Left lung (tissue), 14 donors: Measurements from ENCODE around the gene NACC1. TPM values are rescaled to one million over a fixed set of nuclear protein-coding genes. Genes with fewer than 3 reads are reported as not detected.
A peak's percentile ranks its signal among the peaks of the same experiment; 100 is the strongest.

ENCODE experiments used
- ATAC-seq: fragments of 200-7000 bp; cut with Tn5 transposase; one replicate; pipeline ENCODE4 v1.9.1; 2020; ENCODE audit warnings: moderate library complexity
- DNase-seq, 4 donors: peaks; one replicate each; pipeline ENCODE4 v3.0.0-alpha.2; 2013 to 2020
- H3K27ac ChIP-seq, 2 donors: fragments of 200-600 bp; sonication (generic) in 1 of 2; one replicate each; pipeline versions ENCODE4 v1.5.0 to v1.8.0; 2020 to 2021
- H3K27me3 ChIP-seq, 2 donors: fragments of 200-600 bp; sonication (generic) in 1 of 2; one replicate each; pipeline versions ENCODE4 v1.5.0 to v1.8.0; 2020 to 2021
- H3K36me3 ChIP-seq, 2 donors: fragments of 200-600 bp; sonication (generic) in 1 of 2; one replicate each; pipeline versions ENCODE4 v1.5.0 to v1.8.0; 2020 to 2021
- H3K4me1 ChIP-seq, 2 donors: fragments of 200-600 bp; one replicate each; pipeline ENCODE4 v1.8.0; 2021
- H3K4me3 ChIP-seq, 2 donors: fragments of 200-600 bp; sonication (generic) in 1 of 2; one replicate each; pipeline versions ENCODE4 v1.5.0 to v1.8.0; 2020 to 2021; ENCODE audit warnings: mild to moderate bottlenecking in 1 of 2
- H3K9me3 ChIP-seq, 2 donors: fragments of 200-600 bp; sonication (generic) in 1 of 2; one replicate each; pipeline versions ENCODE4 v1.5.0 to v1.8.0; 2020 to 2021
- CTCF ChIP-seq, 2 donors: fragments of 200-600 bp; sonication (generic) in 1 of 2; IDR thresholded peaks; one replicate each; pipeline versions ENCODE4 v1.5.0 to v1.8.0; 2021; ENCODE audit warnings: antibody characterized with exemption in 2 of 2
- intact Hi-C, 2 donors: fragments of 100-400 bp; cut with DNase I; formaldehyde crosslinking; loops; one replicate each; pipeline versions ENCODE4 v1.11.2 to v1.14.2; 2022
- long read RNA-seq, 12 donors: library from polyadenylated mRNA in 2 of 12; unstranded in 2 of 12; transcript quantifications; one replicate each; pipeline ENCODE4 v2.0.0 and lab custom pipeline, GENCODE V29; 2019 to 2026
- polyA plus RNA-seq, 6 donors: library from polyadenylated mRNA; unstranded; fragments of 120-200 nt; gene quantifications; one replicate each; pipeline ENCODE4 v1.2.1, GENCODE V29; 2013; ENCODE audit not compliant: insufficient read length in 6 of 6
- total RNA-seq, 2 donors: library from RNA; stranded (reverse); fragmentation: NEBNext Ultra II Directional; extraction: Animal tissue kit (Norgen Biotek cat#: 25700); gene quantifications; one replicate each; pipeline ENCODE4 v1.2.1, GENCODE V29; 2021
- donor health status: DM: no; HTN: yes; CAD: no.
- donor health status: DM: no; HTN: no; CAD: no.

NACC1 gene
- total RNA-seq (10 to 100 TPM; 65.1 to 92.5 TPM), polyA plus RNA-seq (10 to 100 TPM; 14.9 to 23.4 (median 19.5) TPM)
- long read RNA-seq, donor 1, full-length matches to known transcripts: 6 of 6 reads
- long read RNA-seq, donor 1, partial matches to known transcripts: 0 of 6 reads
- long read RNA-seq, donor 1, other reads (novel, unspliced or antisense): 0 of 6 reads
- long read RNA-seq, donor 2, full-length matches to known transcripts: 8 of 67 reads
- long read RNA-seq, donor 2, partial matches to known transcripts: 59 of 67 reads
- long read RNA-seq, donor 2, other reads (novel, unspliced or antisense): 0 of 67 reads
- long read RNA-seq, donor 3, full-length matches to known transcripts: 2 of 2 reads
- long read RNA-seq, donor 3, partial matches to known transcripts: 0 of 2 reads
- long read RNA-seq, donor 3, other reads (novel, unspliced or antisense): 0 of 2 reads
- long read RNA-seq, donor 4, partial matches to known transcripts: 0 of 1 reads
- long read RNA-seq, donor 4, other reads (novel, unspliced or antisense): 1 of 1 reads
- long read RNA-seq, donor 5, full-length matches to known transcripts: 5 of 5 reads
- long read RNA-seq, donor 5, partial matches to known transcripts: 0 of 5 reads
- long read RNA-seq, donor 5, other reads (novel, unspliced or antisense): 0 of 5 reads
- long read RNA-seq, donor 6, full-length matches to known transcripts: 5 of 5 reads
- long read RNA-seq, donor 6, partial matches to known transcripts: 0 of 5 reads
- long read RNA-seq, donor 6, other reads (novel, unspliced or antisense): 0 of 5 reads
- long read RNA-seq, donor 7: 0 reads
- long read RNA-seq, donor 8, full-length matches to known transcripts: 7 of 7 reads
- long read RNA-seq, donor 8, partial matches to known transcripts: 0 of 7 reads
- long read RNA-seq, donor 8, other reads (novel, unspliced or antisense): 0 of 7 reads
- long read RNA-seq, donor 9, full-length matches to known transcripts: 1 of 1 reads
- long read RNA-seq, donor 9, partial matches to known transcripts: 0 of 1 reads
- long read RNA-seq, donor 9, other reads (novel, unspliced or antisense): 0 of 1 reads
- long read RNA-seq, donor 10: 0 reads
- long read RNA-seq, donor 11: 0 reads
- long read RNA-seq, donor 12, full-length matches to known transcripts: 7 of 72 reads
- long read RNA-seq, donor 12, partial matches to known transcripts: 24 of 72 reads
- long read RNA-seq, donor 12, other reads (novel, unspliced or antisense): 41 of 72 reads

- TF ChIP-seq CTCF (IDR thresholded peaks at IDR 0.05): no peak
- ATAC-seq (peak; percentile 93), DNase-seq (peak; percentile 78 to 99 (median 90))
- no peaks in the 10 kb centered on the region for H3K9me3 ChIP-seq
- H3K27me3 ChIP-seq: no peaks in the 10 kb centered on the region
- peak within 1 kb of the TSS; percentile 67 to 84 for H3K27ac ChIP-seq
- intact Hi-C loops: no loop called here
- peaks cover 22 to 48% of the 10 kb centered on the region in 2 donors for H3K4me1 ChIP-seq
- peak within 1 kb of the TSS; percentile 93 to 95 for H3K4me3 ChIP-seq
- H3K36me3 ChIP-seq: peaks cover 0 to 27% of the 10 kb centered on the region in 2 donors
These were observed at the start of gene NACC1 for GRCh38 chr19:13117772-13118423. NACC1 (plus strand) TSS chr19:13118264; CDS start chr19:13135208, 16,944 bp downstream.

- H3K36me3 ChIP-seq: peaks cover 0 to 8% of the 10 kb centered on the region in 2 donors
- DNase-seq (no peak), ATAC-seq (no peak)
- intact Hi-C loops: no loop called here
- TF ChIP-seq CTCF (IDR thresholded peaks at IDR 0.05): no peak
- no peaks in the 10 kb centered on the region for H3K9me3 ChIP-seq
- peaks cover 0 to 19% of the 10 kb centered on the region in 2 donors for H3K4me1 ChIP-seq
- no peaks in the 10 kb centered on the region for H3K27me3 ChIP-seq
- H3K4me3 ChIP-seq: no peak overlapping the region
- no peak overlapping the region for H3K27ac ChIP-seq
These were observed 48.4 kb upstream of the NACC1 start for GRCh38 chr19:13069415-13070359.

- peak overlapping the region in 1 of 2 donors; percentile 18 for H3K27ac ChIP-seq
- H3K9me3 ChIP-seq: no peaks in the 10 kb centered on the region
- peaks cover 0 to 13% of the 10 kb centered on the region in 2 donors for H3K36me3 ChIP-seq
- H3K4me3 ChIP-seq: no peak overlapping the region
- intact Hi-C loops: no loop called here
- TF ChIP-seq CTCF (IDR thresholded peaks at IDR 0.05): no peak
- ATAC-seq: no peak
- no peaks in the 10 kb centered on the region for H3K27me3 ChIP-seq
- no peak for DNase-seq
- peaks cover 0 to 19% of the 10 kb centered on the region in 2 donors for H3K4me1 ChIP-seq
These were observed 47.5 kb upstream of the NACC1 start for GRCh38 chr19:13070425-13071140.
